Loucy (cell line): ENCODE results near the gene ECEL1.
"Not testable (repeated sequence)": the region's sequence is repeated elsewhere in the genome, so short reads cannot be mapped to it uniquely, and the experiment has no call there.

ENCODE experiments used
- CTCF ChIP-seq: fragments of 200-600 bp; sonication (generic); conservative IDR thresholded peaks from 2 replicates; pipeline ENCODE4 v1.5.1; 2014; ENCODE audit warnings: mild to moderate bottlenecking, antibody characterized with exemption, low read length
- EZH2phosphoT487 ChIP-seq: fragments of 200-600 bp; IDR thresholded peaks from 2 replicates; pipeline ENCODE4 v1.6.1; 2018; ENCODE audit warnings: antibody characterized with exemption, mild to moderate bottlenecking, moderate library complexity, borderline replicate concordance

GRCh38 chr2:232445149-232445885 is 42.3 kb downstream of the ECEL1 start:
- not testable (repeated sequence) for TF ChIP-seq CTCF, EZH2phosphoT487
